Esophagus squamous epithelium (tissue), 5 donors: Measurements from ENCODE around the gene CASP8. TPM values are rescaled to one million over a fixed set of nuclear protein-coding genes. Genes with fewer than 3 reads are reported as not detected.

Experiments
- DNase-seq: peaks from one replicate; lab custom pipeline; 2025; lab: John Stamatoyannopoulos, UW
- H3K27ac ChIP-seq, 4 donors: fragments of 200-600 bp; sonication (generic); one replicate each; pipeline ENCODE4 v1.5.1; 2016 to 2019; ENCODE audit warnings: mild to moderate bottlenecking in 1 of 4
- H3K27me3 ChIP-seq, 4 donors: fragments of 200-600 bp; sonication (generic); 1 replicate in 3 of 4; 2 replicates in 1 of 4; pipeline versions ENCODE4 v1.5.1 to v1.6.0; 2017 to 2021; ENCODE audit warnings: antibody characterized with exemption in 1 of 4
- H3K36me3 ChIP-seq, 3 donors: fragments of 200-600 bp; sonication (generic); one replicate each; pipeline ENCODE4 v1.5.1; 2016 to 2019
- H3K4me1 ChIP-seq, 3 donors: fragments of 200-600 bp; sonication (generic); one replicate each; pipeline ENCODE4 v1.5.1; 2017 to 2019
- H3K4me3 ChIP-seq, 4 donors: fragments of 200-600 bp; sonication (generic); 1 replicate in 3 of 4; 2 replicates in 1 of 4; pipeline ENCODE4 v1.5.1; 2016 to 2019; ENCODE audit warnings: mild to moderate bottlenecking in 2 of 4, moderate library complexity in 1 of 4
- H3K9me3 ChIP-seq, 3 donors: fragments of 200-600 bp; sonication (generic); one replicate each; pipeline ENCODE4 v1.5.1; 2016 to 2019
- POLR2A ChIP-seq, 4 donors: fragments of 450-650 bp; IDR thresholded peaks; one replicate each; pipeline ENCODE4 v1.6.1; 2017; ENCODE audit warnings: antibody characterized with exemption in 4 of 4, mild to moderate bottlenecking in 4 of 4, moderate library complexity in 3 of 4
- WGBS, 2 donors: methylation state at CpG; one replicate each; pipeline ENCODE4 v1.1.5; 2018; 5-methylcytosine and 5-hydroxymethylcytosine counted together
- intact Hi-C: fragments of 100-400 bp; cut with DNase I; formaldehyde crosslinking; loops from one replicate; pipeline ENCODE4 v1.15.0; 2022
- total RNA-seq, 4 donors: library from RNA; depleted of rRNA; stranded (reverse); fragments of >200 nt; gene quantifications; one replicate each; pipeline ENCODE4 v1.1.0, GENCODE V29; 2016
- TF ChIP-seq, protein P1 (sequence below), 6 experiments: fragments of 450-650 bp in 4 of 6; fragments of 200-600 bp in 2 of 6; sonication (generic) in 2 of 6; IDR thresholded peaks; one replicate each; pipeline ENCODE4 v1.5.1; 2016 to 2019; ENCODE audit warnings: antibody characterized with exemption in 6 of 6, mild to moderate bottlenecking in 4 of 6, moderate library complexity in 4 of 6
- donor health status: DM: yes; HTN: yes; CAD: no.

The CASP8 gene
- total RNA-seq, 4 donors from 2014 or later: 13.8 to 28.2 (median 22.8) TPM

DNA sequence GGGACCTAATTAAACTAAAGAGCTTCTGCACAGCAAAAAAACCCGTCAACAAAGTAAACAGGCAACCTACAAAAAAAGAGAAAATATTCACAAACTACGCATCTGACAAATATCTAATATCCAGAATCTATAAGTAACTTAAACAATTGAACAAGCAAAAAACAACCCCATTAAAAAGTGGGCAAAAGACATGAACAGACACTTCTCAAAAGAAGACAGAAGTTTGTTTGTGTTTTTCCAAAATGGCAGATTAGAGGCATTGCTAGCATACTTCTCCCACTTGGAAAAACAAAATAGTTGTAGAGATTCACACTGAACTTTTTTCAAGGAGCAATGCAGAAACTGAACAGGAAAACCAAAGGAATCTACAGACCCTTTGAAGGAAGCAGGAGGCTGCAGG, 59.2 kb downstream of the CASP8 start:
- H3K4me1 ChIP-seq: no peaks in the 10 kb centered on the region
- intact Hi-C loops: no loop called here
- peaks cover 0 to 21% (median 7%) of the 10 kb centered on the region in 3 donors for H3K9me3 ChIP-seq
- no peak for DNase-seq
- no peak overlapping the region for H3K4me3 ChIP-seq
- no peak overlapping the region for H3K27ac ChIP-seq
- TF ChIP-seq, protein P1, sequence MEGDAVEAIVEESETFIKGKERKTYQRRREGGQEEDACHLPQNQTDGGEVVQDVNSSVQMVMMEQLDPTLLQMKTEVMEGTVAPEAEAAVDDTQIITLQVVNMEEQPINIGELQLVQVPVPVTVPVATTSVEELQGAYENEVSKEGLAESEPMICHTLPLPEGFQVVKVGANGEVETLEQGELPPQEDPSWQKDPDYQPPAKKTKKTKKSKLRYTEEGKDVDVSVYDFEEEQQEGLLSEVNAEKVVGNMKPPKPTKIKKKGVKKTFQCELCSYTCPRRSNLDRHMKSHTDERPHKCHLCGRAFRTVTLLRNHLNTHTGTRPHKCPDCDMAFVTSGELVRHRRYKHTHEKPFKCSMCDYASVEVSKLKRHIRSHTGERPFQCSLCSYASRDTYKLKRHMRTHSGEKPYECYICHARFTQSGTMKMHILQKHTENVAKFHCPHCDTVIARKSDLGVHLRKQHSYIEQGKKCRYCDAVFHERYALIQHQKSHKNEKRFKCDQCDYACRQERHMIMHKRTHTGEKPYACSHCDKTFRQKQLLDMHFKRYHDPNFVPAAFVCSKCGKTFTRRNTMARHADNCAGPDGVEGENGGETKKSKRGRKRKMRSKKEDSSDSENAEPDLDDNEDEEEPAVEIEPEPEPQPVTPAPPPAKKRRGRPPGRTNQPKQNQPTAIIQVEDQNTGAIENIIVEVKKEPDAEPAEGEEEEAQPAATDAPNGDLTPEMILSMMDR (IDR thresholded peaks at IDR 0.05): no peak
- no peak for TF ChIP-seq POLR2A (IDR thresholded peaks at IDR 0.05)
- H3K27me3 ChIP-seq: no peaks in the 10 kb centered on the region
- 36 to 38% methylated on average over 2 of the region's 2 CpGs for WGBS, 2 donors
- no peaks in the 10 kb centered on the region for H3K36me3 ChIP-seq

DNA sequence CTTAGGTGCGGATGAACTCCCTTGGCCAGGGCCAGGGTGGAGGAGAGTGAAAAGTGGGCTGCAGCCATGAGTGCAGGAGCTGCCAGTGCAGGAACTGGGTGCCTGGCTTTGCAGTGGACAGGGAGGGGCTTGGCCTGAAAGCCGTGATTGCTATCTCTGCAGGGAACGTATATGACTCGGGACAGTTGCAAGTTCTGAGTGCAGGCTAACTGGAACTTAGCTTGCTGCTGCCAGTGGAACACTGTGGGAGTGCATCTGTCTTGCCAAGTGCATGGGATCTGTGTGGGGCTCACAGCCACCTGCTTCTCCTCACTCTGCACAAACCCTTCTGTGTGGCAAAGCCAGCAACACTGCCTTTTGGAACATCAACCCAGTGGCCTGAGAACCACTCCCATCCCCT, 59.9 kb downstream of the CASP8 start:
- Histone ChIP-seq H3K9me3 (peaks cover 0 to 26% (median 7%) of the 10 kb centered on the region in 3 donors), H3K27me3 (no peaks in the 10 kb centered on the region), H3K4me1 (no peaks in the 10 kb centered on the region), H3K27ac (no peak overlapping the region), H3K36me3 (no peaks in the 10 kb centered on the region), H3K4me3 (no peak overlapping the region)
- TF ChIP-seq, protein P1 (IDR thresholded peaks at IDR 0.05): no peak
- TF ChIP-seq POLR2A (IDR thresholded peaks at IDR 0.05): no peak
- intact Hi-C loops: no loop called here
- no peak for DNase-seq
- WGBS, 2 donors: 87 to 100% methylated on average over 1 to 4 of the region's 4 CpGs

DNA sequence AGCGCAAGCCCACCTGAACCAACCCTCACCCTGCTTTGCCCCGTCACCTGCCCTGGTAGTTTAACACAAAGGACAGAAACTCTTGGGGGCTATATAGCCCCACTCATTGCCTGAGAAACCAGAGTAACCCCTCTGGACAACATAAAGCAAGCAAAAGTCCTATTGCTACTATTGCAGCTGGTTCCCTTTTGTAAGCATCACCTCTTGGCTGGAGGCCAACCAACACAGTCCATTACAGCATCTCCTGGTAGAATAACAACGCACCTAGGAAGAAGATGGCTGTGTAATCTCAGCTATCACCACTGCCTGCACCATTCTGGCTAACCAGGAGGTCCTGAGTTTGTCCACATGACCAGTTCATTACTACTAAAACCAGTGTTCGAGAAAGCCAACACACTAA, 60.4 kb downstream of the CASP8 start:
- WGBS, 2 donors: 100% methylated on average over 3 of the region's 4 CpGs
- DNase-seq: no peak
- Histone ChIP-seq H3K9me3 (peaks cover 0 to 26% (median 7%) of the 10 kb centered on the region in 3 donors), H3K36me3 (no peaks in the 10 kb centered on the region), H3K4me3 (no peak overlapping the region), H3K27ac (no peak overlapping the region), H3K4me1 (no peaks in the 10 kb centered on the region), H3K27me3 (no peaks in the 10 kb centered on the region)
- TF ChIP-seq, protein P1 (IDR thresholded peaks at IDR 0.05): no peak
- TF ChIP-seq POLR2A (IDR thresholded peaks at IDR 0.05): no peak
- intact Hi-C loops: no loop called here

GRCh38 chr2:201322772-201323171, 62.4 kb downstream of the CASP8 start:
- peaks cover 0 to 26% (median 7%) of the 10 kb centered on the region in 3 donors for H3K9me3 ChIP-seq
- H3K4me3 ChIP-seq: no peak overlapping the region
- no peaks in the 10 kb centered on the region for H3K4me1 ChIP-seq
- TF ChIP-seq, protein P1 (IDR thresholded peaks at IDR 0.05): no peak
- no peak for TF ChIP-seq POLR2A (IDR thresholded peaks at IDR 0.05)
- no peak for DNase-seq
- H3K27me3 ChIP-seq: no peaks in the 10 kb centered on the region
- no peak overlapping the region for H3K27ac ChIP-seq
- intact Hi-C loops: no loop called here
- H3K36me3 ChIP-seq: no peaks in the 10 kb centered on the region

- no peak for TF ChIP-seq POLR2A (IDR thresholded peaks at IDR 0.05)
- TF ChIP-seq, protein P1 (IDR thresholded peaks at IDR 0.05): no peak
- no peak for DNase-seq
- intact Hi-C loops: no loop called here
- H3K4me1 ChIP-seq: no peaks in the 10 kb centered on the region
- H3K36me3 ChIP-seq: no peaks in the 10 kb centered on the region
- no peaks in the 10 kb centered on the region for H3K27me3 ChIP-seq
- WGBS, 2 donors: 67 to 75% methylated on average over 3 of the region's 3 CpGs
- peaks cover 0 to 15% (median 7%) of the 10 kb centered on the region in 3 donors for H3K9me3 ChIP-seq
- no peak overlapping the region for H3K27ac ChIP-seq
- no peak overlapping the region for H3K4me3 ChIP-seq
Measured at GRCh38 chr2:201327678-201328077, 67.3 kb downstream of the CASP8 start.
